NT2/D1 (cell line): ENCODE data around the gene CREB3L2.

ENCODE experiments used
- DNase-seq: peaks from one replicate; pipeline ENCODE4 v3.0.0-alpha.2; 2011; ENCODE audit warnings: low read depth, low spot score
- H3K27me3 ChIP-seq: 2 replicates; pipeline ENCODE4 v1.6.0; 2011; ENCODE audit warnings: mild to moderate bottlenecking; ENCODE audit not compliant: insufficient read length, insufficient read depth
- H3K36me3 ChIP-seq: 2 replicates; pipeline ENCODE4 v1.6.1; 2011; ENCODE audit warnings: mild to moderate bottlenecking, low read length, mixed read lengths; ENCODE audit not compliant: insufficient read depth, insufficient read length
- H3K4me1 ChIP-seq: 2 replicates; pipeline ENCODE4 v1.5.1; 2011; ENCODE audit not compliant: insufficient read depth, insufficient read length
- H3K4me3 ChIP-seq: 2 replicates; pipeline ENCODE4 v1.5.1; 2011; ENCODE audit warnings: low read depth; ENCODE audit not compliant: insufficient read length
- H3K9ac ChIP-seq: 2 replicates; pipeline ENCODE4 v1.6.0; 2011; ENCODE audit warnings: low read depth; ENCODE audit not compliant: insufficient read length
- H3K9me3 ChIP-seq: 2 replicates; pipeline ENCODE4 v1.5.1; 2011; ENCODE audit warnings: mild to moderate bottlenecking, low read length; ENCODE audit not compliant: insufficient read depth
- SUZ12 ChIP-seq: IDR thresholded peaks from 2 replicates; pipeline ENCODE4 v1.6.1; 2011; ENCODE audit not compliant: insufficient read length, insufficient read depth; ENCODE audit errors: extremely low read depth
- YY1 ChIP-seq: IDR thresholded peaks from 2 replicates; pipeline ENCODE4 v1.6.1; 2011; ENCODE audit not compliant: insufficient read length, insufficient read depth
- ZNF274 ChIP-seq: IDR thresholded peaks from 2 replicates; pipeline ENCODE4 v1.6.1; 2011; ENCODE audit warnings: mild to moderate bottlenecking, low read depth, low read length

CREB3L2 gene

GRCh38 chr7:138002096-138002827 lies 376 bp upstream of the CREB3L2 start:
- DNase-seq: peak; percentile 99
- Histone ChIP-seq H3K4me1 (no peaks in the 10 kb centered on the region), H3K27me3 (no peaks in the 10 kb centered on the region), H3K4me3 (peak overlapping the region; percentile 87), H3K9ac (peak overlapping the region; percentile 88), H3K9me3 (no peaks in the 10 kb centered on the region), H3K36me3 (peaks cover 6% of the 10 kb centered on the region)
- TF ChIP-seq ZNF274 (no peak), SUZ12 (no peak), YY1 (no peak)

- peak overlapping the region; percentile 87 for H3K4me3 ChIP-seq
- H3K4me1 ChIP-seq: no peaks in the 10 kb centered on the region
- peaks cover 13% of the 10 kb centered on the region for H3K36me3 ChIP-seq
- H3K9me3 ChIP-seq: no peaks in the 10 kb centered on the region
- peak overlapping the region; percentile 7 for H3K9ac ChIP-seq
- TF ChIP-seq SUZ12: no peak
- no peak for TF ChIP-seq ZNF274
- no peak for TF ChIP-seq YY1
- DNase-seq: no peak
- H3K27me3 ChIP-seq: no peaks in the 10 kb centered on the region
Measured at GRCh38 chr7:138000081-138000701, 1.7 kb downstream of the CREB3L2 start.

- Histone ChIP-seq H3K9ac (peak overlapping the region; percentile 46), H3K27me3 (no peaks in the 10 kb centered on the region), H3K9me3 (no peaks in the 10 kb centered on the region), H3K36me3 (peaks cover 13% of the 10 kb centered on the region), H3K4me1 (no peaks in the 10 kb centered on the region), H3K4me3 (peak overlapping the region; percentile 87)
- TF ChIP-seq ZNF274 (no peak), SUZ12 (no peak), YY1 (no peak)
- no peak for DNase-seq
Measured at GRCh38 chr7:137999496-138000080, 2.3 kb downstream of the CREB3L2 start.

- H3K27me3 ChIP-seq: no peaks in the 10 kb centered on the region
- no peaks in the 10 kb centered on the region for H3K4me1 ChIP-seq
- TF ChIP-seq YY1: no peak
- TF ChIP-seq SUZ12: no peak
- no peak for TF ChIP-seq ZNF274
- DNase-seq: no peak
- H3K9ac ChIP-seq: no peak overlapping the region
- no peak overlapping the region for H3K4me3 ChIP-seq
- H3K36me3 ChIP-seq: peaks cover 13% of the 10 kb centered on the region
- no peaks in the 10 kb centered on the region for H3K9me3 ChIP-seq
Measured at GRCh38 chr7:137998250-137998649, 3.6 kb downstream of the CREB3L2 start.

GRCh38 chr7:137996871-137997270 lies 5.0 kb downstream of the CREB3L2 start:
- H3K9ac ChIP-seq: no peak overlapping the region
- H3K4me3 ChIP-seq: no peak overlapping the region
- H3K4me1 ChIP-seq: no peaks in the 10 kb centered on the region
- DNase-seq: no peak
- peaks cover 13% of the 10 kb centered on the region for H3K36me3 ChIP-seq
- H3K9me3 ChIP-seq: no peaks in the 10 kb centered on the region
- TF ChIP-seq YY1: no peak
- no peak for TF ChIP-seq SUZ12
- H3K27me3 ChIP-seq: no peaks in the 10 kb centered on the region

- H3K4me1 ChIP-seq: no peaks in the 10 kb centered on the region
- DNase-seq: no peak
- no peaks in the 10 kb centered on the region for H3K27me3 ChIP-seq
- H3K9ac ChIP-seq: no peak overlapping the region
- peaks cover 13% of the 10 kb centered on the region for H3K36me3 ChIP-seq
- no peaks in the 10 kb centered on the region for H3K9me3 ChIP-seq
- TF ChIP-seq YY1 (no peak), SUZ12 (no peak), ZNF274 (no peak)
- H3K4me3 ChIP-seq: no peak overlapping the region
Measured at GRCh38 chr7:137996386-137996851, 5.5 kb downstream of the CREB3L2 start.

GRCh38 chr7:137994216-137994615 lies 7.7 kb downstream of the CREB3L2 start:
- Histone ChIP-seq H3K4me3 (no peak overlapping the region), H3K36me3 (peaks cover 13% of the 10 kb centered on the region), H3K27me3 (no peaks in the 10 kb centered on the region), H3K9ac (no peak overlapping the region), H3K4me1 (no peaks in the 10 kb centered on the region), H3K9me3 (no peaks in the 10 kb centered on the region)
- TF ChIP-seq YY1 (no peak), SUZ12 (no peak), ZNF274 (no peak)
- no peak for DNase-seq
